Middle frontal gyrus (tissue), 1 donor: ENCODE measurements around the gene EDA.

Source experiments
- DNase-seq: peaks from one replicate; pipeline ENCODE4 v3.0.0-alpha.2; 2015; ENCODE audit warnings: low spot score; ENCODE audit errors: extremely low spot score

Gene EDA

DNA sequence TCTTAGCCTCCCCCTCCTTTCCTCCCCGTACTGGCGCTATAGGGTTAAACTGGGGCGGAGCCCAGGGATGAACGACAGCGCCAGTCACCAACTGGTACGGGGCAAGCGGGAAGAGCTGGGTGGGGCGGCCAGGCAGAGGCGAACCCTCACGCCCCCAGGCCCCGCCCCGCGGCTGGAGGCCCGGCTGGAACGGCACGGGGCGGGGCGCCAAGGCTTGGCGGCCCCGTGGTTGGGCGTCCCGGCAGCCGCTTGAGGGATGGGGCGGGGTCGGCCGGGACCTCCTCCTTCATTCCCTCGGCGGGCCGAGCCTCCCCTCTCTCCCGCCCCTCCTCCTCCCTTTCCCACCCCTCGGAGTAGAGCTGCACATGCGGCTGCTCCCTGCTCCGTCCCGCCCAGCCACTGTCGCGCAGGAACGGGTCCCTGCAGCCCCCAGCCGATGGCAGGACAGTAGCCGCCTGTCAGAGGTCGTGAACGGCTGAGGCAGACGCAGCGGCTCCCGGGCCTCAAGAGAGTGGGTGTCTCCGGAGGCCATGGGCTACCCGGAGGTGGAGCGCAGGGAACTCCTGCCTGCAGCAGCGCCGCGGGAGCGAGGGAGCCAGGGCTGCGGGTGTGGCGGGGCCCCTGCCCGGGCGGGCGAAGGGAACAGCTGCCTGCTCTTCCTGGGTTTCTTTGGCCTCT, at the start of gene EDA:
TSS of gene EDA (plus strand) at position 335 of the 678 bp plus-strand sequence.
- DNase-seq = peak; percentile 58

DNA sequence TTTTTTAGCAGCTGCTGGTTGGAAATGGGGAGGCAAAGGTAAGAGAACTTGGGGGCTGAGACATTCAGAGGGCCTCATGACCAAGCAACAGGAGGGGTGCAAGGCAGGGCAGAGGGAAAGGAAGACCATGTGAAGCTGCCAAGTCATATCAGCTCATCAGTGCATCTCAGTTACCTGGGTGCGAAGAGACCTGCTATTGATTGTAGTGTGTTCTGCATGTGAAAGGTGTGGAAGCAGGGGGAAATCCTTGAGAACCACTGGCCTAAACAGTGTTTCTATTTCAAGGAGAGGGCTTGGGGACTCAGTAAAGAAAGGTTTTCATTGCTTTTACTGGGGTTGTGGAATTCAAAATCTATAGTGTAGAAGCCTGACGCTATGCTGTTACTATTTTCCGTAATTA, 47.1 kb upstream of the EDA start:
- no peak for DNase-seq

DNA sequence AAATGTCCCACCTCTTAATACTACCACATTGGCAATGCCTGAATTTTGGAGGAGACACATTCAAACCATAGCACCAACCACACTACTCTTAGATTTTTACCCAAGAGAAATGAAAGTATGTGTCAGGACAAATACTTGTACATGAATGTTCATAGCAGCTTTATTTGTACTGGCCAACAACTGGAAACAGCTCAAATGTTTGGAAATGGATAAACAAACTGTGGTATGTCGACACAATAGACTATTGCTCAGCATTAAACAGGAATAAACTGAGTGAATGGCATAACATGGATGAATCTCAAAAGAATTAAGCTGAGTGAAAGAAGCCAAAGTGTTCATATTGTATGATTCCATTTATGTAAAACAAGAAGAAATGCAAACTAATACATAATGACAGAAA, 18.5 kb upstream of the EDA start:
- no peak for DNase-seq

DNA sequence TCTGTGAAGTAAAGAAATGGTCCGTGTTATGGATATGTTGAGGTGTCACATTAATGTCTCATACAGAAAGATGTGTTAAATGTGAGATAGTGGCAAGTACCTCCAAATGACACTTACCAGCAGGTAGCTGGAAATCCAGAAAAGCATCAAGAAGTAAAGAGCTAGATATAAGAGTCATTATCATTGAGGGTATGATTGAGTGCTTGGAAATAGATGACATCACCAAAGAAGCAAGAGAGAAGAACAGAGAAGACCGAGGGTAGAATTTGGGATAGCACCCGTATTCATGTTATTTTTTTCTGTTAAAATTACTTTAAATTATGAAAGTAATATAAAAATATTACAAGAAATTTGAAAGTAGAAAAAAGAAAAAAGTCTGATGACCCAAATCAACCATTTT, 15.7 kb upstream of the EDA start:
- no peak for DNase-seq

DNA sequence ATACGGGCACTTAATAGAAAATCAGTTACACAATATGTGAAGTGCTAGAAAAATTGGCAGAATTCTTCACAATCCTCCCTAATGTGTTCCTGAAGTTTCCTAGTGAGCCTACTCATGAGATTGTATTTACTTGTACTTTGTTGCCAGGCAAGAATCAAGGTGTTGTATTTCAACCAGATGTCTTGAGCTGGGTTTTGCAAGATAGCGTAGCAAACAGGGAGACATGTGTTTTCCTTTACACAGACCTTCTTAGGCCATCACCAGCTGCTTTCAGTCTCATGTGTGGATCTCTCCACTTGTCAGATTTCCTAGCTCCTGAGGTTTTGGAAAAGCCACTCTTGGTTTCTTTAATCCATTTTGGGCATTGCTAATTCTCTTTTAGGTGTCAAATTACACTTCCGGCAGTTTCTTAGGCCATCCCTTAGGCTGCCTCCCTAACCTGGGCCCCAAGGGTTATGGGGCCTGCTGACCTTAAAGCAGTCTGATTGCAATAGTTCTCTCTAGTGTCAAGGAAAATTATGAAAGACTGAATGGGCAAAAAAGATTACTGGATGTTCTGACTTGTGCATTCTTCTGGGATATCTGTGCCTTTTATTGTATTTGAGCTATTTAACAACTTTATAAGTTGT, 12.2 kb upstream of the EDA start:
- no peak for DNase-seq

DNA sequence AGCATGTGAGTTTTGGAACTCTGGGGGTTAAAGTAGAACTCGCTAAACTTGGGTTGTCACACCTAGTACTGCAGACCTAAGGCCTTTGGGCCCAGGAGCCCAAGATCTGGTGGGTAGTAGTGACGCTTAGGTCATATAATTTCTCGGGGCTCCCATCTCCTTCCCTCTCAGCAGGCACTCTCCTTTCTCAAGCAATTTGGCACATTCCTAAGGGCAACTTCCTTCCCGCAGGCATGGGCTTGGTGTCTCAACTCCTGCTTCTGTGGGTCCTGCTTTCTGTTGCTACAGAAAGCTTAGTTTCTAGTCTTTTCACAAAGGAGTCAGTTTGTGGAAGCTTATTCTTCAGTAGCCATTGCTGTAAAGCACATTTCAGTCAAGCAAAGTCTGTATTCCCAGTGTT, 10.4 kb upstream of the EDA start:
- DNase-seq = no peak

DNA sequence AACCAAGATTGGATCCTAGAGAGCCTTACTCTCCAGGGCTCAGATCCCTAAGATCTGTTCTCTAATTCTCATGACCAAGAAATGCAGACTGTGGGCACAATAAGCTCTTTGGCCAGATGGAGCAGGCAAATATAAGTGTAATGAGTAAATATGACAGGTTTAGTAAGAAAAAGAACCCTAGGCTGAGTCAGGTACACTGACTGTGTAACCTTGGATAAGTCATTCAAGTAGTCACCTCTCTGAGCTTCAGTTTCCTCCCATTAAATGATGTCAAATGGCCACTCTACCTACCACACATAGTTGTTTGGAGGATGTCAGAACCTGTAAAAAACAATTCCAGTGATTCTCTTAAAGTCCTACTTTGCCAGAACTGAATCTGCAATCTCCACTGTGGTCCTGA, 8.3 kb upstream of the EDA start:
- DNase-seq = no peak

DNA sequence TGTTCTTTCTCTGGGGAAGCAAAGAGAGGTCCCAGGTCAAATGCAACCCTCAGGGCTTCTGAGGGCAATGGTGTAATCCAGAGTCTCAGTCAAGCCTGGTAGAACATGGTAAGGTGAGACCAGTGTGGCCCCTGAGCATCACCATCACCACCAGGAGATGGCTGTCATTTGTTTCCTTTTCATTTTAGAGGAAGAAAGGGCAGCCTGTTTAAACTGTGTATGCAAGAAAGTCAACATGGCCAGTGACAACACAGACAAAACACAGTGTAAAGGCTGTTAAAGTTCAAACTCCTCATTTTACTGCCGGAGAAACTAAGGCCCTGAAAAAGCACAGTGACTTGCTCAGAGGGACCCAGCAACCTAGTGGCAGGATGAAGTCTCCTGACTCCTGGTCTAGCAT, 2.0 kb upstream of the EDA start:
- DNase-seq = no peak

DNA sequence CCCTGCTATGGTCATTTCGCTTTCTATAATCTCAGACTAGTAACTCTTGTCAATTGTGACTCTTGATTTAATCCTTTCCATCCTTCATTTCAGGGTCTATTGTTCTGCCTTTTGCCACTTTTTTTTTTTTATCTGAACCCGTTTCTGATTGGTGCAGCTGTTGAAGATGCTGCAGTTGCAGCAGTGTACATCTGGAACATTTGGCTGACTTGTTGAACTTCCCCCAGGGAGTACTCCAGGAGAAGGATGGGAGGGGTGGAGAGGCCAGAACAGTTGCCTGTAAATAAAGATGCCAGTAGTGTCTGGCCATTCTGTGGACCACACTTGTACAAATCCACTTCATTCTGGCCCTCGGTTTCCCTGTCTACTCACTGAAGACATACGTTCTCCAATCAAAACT, 1.0 kb upstream of the EDA start:
- DNase-seq = no peak

DNA sequence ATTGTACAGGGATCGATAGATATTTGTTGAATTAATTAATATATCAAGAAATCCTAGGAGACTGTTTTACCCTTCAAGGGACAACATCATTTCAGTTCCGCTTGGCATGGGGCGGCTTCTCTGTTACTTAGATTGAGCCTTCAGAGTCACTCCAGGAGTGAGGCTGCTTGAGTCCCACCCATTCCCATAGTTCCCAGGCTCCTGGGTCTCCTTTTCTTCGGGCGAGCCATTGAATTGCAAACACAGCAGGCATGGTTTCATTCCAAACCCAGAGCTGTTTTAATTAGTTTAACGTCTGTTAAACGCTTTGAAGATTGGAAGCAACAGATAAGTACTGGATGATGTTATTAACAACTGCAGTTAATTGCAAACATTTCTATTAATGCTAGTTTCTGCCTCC, 571 bp upstream of the EDA start:
- no peak for DNase-seq

DNA sequence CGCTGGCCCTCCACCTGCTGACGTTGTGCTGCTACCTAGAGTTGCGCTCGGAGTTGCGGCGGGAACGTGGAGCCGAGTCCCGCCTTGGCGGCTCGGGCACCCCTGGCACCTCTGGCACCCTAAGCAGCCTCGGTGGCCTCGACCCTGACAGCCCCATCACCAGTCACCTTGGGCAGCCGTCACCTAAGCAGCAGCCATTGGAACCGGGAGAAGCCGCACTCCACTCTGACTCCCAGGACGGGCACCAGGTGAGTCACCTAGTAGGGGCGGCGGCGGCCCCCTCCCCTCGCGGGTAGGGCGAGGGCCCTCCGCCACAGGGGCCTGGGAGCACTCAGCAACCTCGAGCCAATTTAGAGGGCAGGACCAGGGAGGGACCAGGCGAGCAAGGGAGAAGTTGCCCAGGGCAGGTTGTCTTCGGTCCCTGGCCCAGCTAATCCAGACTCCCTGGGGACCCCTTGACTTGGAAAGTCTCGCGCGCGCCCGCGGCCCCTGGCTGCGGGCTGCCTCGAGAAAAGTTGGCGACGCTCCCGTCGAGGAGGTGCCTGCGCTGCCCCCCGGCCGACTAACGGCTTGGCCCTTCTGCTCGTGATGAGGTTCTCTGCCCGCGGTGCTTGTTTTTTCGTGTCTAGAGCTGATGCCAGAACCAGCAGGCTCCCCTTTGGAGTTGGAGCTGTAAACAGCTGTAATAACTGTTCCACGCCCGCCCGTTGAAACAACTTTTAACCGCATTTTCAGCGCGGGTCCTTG, 717 bp downstream of the EDA start:
- DNase-seq = no peak

DNA sequence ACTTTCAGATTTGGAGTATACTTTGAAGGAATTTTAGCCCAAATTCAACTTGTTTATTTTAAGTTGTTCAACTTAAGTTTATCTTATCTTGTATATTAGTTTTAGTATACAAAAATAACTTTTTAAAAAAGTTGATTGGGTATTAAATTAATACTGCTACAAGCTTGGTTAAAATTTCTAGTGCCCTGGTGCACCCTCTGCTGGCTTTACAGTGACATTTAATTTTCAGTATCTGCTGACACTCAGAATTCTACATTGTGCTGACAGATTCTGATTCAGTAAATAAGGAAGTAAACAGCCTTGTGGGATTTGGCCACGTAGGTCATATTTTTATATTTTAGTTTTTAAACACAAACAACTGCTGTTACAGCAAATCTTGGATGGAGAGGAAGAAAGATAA, 2.9 kb downstream of the EDA start:
- DNase-seq = peak; percentile 6

DNA sequence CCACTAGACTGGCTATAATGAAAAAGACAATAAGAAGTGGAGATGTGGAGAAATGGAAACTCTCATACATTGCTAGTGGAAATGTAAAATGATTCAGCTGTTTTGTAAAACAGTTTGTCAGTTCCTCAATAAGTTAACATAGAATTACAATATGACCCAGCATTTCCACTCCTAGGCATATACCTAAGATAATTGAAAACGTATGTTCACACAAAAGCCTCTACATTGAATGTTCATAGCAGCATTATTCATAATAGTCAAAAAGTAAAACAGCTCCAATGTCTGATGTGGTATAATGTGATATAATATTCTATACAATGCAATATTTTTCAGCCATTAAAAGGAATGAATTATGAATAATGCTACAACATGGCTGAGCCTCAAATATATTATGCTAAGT, 10.2 kb downstream of the EDA start:
- no peak for DNase-seq

DNA sequence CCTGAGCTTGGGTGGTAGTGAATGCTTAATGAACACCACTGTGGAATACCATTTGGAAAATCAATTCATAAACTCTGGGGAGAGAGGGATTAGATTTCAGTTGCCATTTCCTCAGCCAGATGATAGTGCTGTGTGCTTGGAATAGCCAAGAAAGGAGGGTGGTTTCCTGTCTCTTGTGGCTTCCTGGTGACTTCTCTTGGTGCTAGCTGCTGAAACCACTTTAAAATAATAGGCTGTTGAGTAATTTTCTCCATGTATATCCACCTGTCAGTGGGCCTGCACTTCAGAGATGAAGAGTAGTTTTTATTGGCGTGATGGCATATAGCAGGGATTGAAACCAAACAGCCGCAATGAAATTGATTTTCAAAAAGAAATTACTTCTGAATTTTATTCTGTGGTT, 11.8 kb downstream of the EDA start:
- DNase-seq = no peak

DNA sequence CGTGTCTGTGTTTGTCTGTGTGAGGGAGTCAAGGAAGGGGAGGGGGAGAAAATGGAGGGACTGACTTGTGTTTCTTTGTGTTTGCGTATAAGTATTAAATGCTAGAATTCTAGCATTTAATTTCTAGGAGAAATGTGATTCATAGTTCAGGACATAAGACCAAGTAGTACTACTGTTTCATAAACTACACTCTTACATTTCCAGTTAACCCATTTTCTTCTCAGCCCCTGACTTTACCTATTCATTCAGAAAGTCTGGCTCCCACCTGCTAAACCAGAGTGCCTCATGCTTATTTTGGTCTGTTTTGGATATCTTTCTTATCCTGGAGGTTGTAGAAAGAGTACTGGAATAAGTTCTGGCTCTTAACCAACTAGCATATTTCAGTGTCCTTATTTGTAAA, 14.2 kb downstream of the EDA start:
- no peak for DNase-seq

DNA sequence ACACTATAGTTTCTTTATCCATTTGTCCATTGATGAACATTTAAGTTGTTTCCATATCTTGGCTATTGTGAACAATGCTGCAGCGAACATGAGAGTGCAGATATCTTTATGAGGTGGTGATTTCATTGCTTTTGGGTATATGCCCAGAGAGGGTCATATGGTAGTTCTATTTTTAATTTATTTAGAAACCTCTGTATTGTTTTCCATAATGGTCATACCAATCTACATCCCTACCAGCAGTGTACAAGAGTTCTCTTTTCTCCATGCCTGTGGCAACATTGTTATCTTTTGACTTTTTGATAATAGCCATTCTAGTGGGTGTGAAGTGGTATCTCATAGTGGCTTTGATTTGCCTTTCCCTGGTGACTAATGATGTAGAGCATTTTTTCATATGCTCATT, 48.8 kb downstream of the EDA start:
- DNase-seq = no peak

DNA sequence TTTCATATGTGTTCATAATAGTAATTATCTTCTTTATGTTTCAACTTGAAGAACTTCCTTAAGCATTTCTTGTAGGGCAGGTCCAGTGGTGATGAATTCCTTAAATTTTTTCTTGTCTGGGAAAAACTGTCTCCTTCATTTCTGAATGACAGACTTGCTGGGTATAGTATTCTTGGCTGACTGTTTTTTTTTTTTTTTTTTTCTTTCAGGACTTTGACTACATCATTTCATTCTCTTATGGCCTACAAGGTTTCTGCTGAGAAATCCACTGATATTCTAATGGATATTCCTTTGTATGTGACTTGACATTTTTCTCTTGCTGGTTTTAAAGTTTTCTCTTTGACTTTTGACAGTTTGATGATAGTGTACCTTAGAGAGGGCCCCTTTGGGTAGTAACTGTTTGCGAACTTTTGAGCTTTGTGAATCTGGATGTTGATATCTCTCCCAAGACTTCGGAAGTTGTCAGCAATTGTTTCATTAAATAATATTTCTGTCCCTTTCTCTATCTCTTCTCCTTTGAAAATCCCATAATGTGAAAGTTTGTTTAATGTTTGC, 54.2 kb downstream of the EDA start:
- no peak for DNase-seq

DNA sequence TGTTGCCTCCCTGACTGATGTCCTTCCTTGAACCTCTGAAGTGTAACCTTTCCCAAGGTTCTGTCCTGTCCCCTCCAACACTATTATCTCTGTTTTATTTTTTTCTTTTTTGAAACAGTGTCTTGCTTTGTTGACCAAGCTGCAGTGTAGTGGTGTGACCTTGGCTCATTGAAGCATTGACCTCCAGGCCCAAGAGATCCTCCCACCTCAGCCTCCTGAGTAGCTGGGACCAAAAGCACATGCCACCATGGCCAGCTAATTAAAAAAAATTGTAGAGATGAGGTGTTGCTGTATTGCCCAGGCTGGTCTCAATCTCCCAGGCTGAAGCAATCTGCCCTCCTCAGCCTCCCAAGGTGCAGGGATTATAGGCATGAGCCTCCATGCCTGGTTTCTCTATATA, 59.0 kb downstream of the EDA start:
- no peak for DNase-seq

DNA sequence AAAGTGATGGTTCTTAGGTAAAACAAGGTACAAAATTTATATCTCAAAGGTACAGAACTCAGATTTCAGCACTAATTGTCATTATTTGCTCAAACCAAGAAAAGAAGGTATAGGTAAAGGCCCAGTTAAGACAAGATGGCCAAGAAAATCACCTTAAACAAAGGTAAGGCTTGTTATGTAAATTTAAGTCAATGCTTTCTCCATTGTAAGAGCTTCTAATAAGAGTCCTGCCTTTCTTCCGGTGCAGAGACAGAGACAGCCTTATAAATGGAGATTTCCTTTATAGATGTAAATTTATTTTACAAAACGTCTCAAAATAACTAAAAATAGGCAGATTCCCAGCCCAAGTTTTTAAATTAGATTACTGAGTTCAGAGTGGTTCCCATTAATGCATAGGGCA, 89.9 kb downstream of the EDA start:
- no peak for DNase-seq

DNA sequence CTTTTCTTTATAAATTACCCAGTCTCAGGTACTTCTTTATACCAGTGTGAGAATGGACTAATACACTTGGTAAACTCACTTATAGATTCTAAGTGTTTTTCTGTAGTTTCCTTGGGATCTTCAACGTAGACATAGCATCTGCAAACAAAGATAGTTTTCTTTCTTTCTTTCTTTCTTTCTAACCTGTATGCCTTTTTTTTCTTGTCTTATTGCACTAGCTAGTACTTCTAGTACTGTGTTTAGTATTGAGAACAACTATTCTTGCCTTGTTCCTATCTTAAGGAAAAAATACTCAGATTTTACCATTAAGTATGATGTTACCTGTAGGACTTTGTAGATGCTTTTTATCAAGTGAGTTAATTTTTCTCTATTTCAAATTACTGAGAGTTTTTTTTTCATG, 102.2 kb downstream of the EDA start:
- DNase-seq = no peak

DNA sequence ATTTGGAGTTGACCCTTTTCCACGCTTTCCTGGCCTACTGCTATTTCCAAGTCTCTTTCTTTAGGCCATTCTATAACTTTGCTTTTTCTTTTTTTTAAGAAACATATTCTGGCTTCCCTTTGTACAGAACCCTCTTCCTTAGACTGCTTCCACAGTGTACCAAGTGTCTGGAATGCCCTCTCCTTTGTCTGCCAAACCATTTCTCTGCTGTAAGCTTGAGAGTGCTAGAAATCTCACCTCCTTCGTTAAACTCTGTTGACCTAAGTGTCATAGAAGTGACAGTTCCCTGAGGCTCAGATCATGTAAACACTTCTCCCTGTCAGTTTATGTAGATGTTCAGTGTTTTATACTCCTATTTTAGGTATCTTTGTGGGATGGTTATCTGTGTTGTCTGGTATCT, 108.4 kb downstream of the EDA start:
- no peak for DNase-seq

DNA sequence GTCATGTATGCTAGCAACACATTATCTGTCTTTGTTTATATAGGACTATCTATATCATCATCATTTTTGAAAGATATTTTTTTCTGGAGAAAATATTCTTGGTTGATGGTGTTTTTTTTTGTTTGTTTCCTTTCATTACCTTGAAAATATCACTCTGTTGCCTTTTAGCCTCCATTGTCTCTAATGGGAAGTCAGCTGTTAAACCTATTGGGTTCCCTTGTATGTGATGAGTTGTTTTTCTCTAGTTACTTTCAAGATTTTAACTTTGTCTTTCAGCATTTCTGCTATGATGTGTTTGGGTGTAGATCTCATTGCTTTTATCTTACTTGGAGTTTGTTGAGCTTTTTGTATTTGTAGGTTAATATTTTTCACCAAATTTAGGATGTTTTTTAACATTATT, 124.4 kb downstream of the EDA start:
- DNase-seq = no peak

DNA sequence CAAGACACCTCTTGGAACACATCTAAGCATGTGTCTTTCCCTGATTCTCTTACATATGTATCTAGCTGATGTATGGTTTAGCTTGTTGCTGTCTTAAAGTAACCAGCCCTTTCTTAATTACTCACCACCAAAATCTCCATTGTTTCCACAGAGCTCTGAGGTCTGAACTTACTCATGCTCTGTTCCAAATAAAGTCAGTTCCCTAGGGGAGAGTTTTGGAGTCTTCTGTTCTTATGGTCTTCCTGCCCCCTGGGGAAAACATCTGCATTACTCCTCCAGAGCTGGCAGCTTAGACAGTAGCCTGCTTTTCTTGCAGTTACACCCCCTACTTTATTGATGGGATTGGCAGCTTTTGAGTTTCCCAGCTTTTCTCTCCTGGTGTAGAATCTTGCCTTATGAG, 125.8 kb downstream of the EDA start:
- DNase-seq = no peak
